Esophagus (tissue), 2 donors: ENCODE measurements around the gene ROPN1L. TPM values are rescaled to one million over a fixed set of nuclear protein-coding genes. Genes with fewer than 3 reads are reported as not detected.

Experiments used
- H3K27ac ChIP-seq, 2 donors: one replicate each; pipeline ENCODE4 v1.5.1; 2013; ENCODE audit warnings: low read depth in 2 of 2, mild to moderate bottlenecking in 2 of 2, inconsistent platforms in 1 of 2, low read length in 1 of 2, moderate library complexity in 1 of 2
- H3K27me3 ChIP-seq, 2 donors: one replicate each; pipeline ENCODE4 v1.6.1; 2013; ENCODE audit warnings: low read length in 2 of 2, control low read depth in 1 of 2, mild to moderate bottlenecking in 1 of 2; ENCODE audit not compliant: insufficient read depth in 2 of 2, control insufficient read depth in 1 of 2
- H3K36me3 ChIP-seq, 2 donors: one replicate each; pipeline ENCODE4 v1.6.1; 2013; ENCODE audit warnings: low read length in 1 of 2; ENCODE audit not compliant: control insufficient read depth in 2 of 2, insufficient read depth in 2 of 2
- H3K4me1 ChIP-seq, 2 donors: one replicate each; pipeline ENCODE4 v1.6.1; 2013; ENCODE audit warnings: low read length in 1 of 2; ENCODE audit not compliant: control insufficient read depth in 2 of 2, insufficient read depth in 2 of 2
- H3K4me3 ChIP-seq, 2 donors: one replicate each; pipeline ENCODE4 v1.5.1; 2013; ENCODE audit warnings: low read length in 2 of 2, mild to moderate bottlenecking in 2 of 2, low read depth in 1 of 2, moderate library complexity in 1 of 2
- H3K9me3 ChIP-seq, 2 donors: one replicate each; pipeline ENCODE4 v1.6.1; 2013; ENCODE audit warnings: mild to moderate bottlenecking in 2 of 2, low read depth in 1 of 2, low read length in 1 of 2, moderate library complexity in 1 of 2; ENCODE audit not compliant: control insufficient read depth in 2 of 2, insufficient read depth in 1 of 2
- WGBS, 2 donors: extraction: QIAGEN DNeasy Blood & Tissue Kit; methylation state at CpG; one replicate each; pipeline ENCODE4 v1.1.7; 2013; 5-methylcytosine and 5-hydroxymethylcytosine counted together
- polyA plus RNA-seq, 2 donors: library from polyadenylated mRNA; stranded (reverse); fragments of 200-250 nt; gene quantifications; one replicate each; pipeline ENCODE4 v1.2.3, GENCODE V29; 2013
- donor health status: healthy with polysubstance abuse.
- donor health status: Bipolar disorder and iron deficiency.

The ROPN1L gene
- polyA plus RNA-seq, 2 donors, result 0.11 to 0.16 TPM

- WGBS, 2 donors, result 83 to 88% methylated on average over 3 of the region's 3 CpGs
- no peaks in the 10 kb centered on the region for H3K27me3 ChIP-seq
- H3K27ac ChIP-seq, result no peak overlapping the region
- H3K4me3 ChIP-seq, result no peak overlapping the region
- no peaks in the 10 kb centered on the region for H3K4me1 ChIP-seq
- H3K9me3 ChIP-seq, result no peaks in the 10 kb centered on the region
- peaks cover 19 to 21% of the 10 kb centered on the region in 2 donors for H3K36me3 ChIP-seq
These were observed 35.0 kb upstream of the ROPN1L start for GRCh38 chr5:10406651-10407050.

GRCh38 chr5:10409504-10409903, 32.2 kb upstream of the ROPN1L start:
- no peaks in the 10 kb centered on the region for H3K9me3 ChIP-seq
- no peak overlapping the region for H3K27ac ChIP-seq
- no peaks in the 10 kb centered on the region for H3K4me1 ChIP-seq
- peaks cover 19 to 30% of the 10 kb centered on the region in 2 donors for H3K36me3 ChIP-seq
- no peak overlapping the region for H3K4me3 ChIP-seq
- H3K27me3 ChIP-seq, result no peaks in the 10 kb centered on the region
- 82 to 90% methylated on average over 1 of the region's 1 CpG for WGBS, 2 donors

DNA sequence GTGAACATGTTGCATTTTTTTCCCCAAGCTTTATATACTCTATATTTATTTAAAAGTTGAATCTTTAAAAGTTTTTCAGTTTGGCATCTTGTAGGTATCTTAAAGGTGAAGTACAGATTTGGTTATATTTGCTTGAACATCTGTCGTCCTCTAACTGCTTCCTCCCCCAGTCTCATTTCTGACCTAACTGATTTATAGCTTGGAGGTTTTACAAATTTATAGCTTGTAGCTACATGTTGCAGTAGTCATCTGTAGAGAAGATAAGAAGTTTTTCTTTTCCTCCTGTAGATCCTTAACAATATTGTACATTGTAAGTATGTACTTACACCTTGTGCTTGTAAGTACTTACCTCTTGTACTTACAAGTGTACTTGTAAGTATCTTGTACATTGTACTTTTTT, 31.0 kb upstream of the ROPN1L start:
- 78 to 86% methylated on average over 1 of the region's 1 CpG for WGBS, 2 donors
- no peaks in the 10 kb centered on the region for H3K27me3 ChIP-seq
- H3K4me3 ChIP-seq, result no peak overlapping the region
- no peaks in the 10 kb centered on the region for H3K4me1 ChIP-seq
- H3K9me3 ChIP-seq, result no peaks in the 10 kb centered on the region
- no peak overlapping the region for H3K27ac ChIP-seq
- peaks cover 22 to 31% of the 10 kb centered on the region in 2 donors for H3K36me3 ChIP-seq

- no peaks in the 10 kb centered on the region for H3K4me1 ChIP-seq
- H3K36me3 ChIP-seq, result peaks cover 18 to 27% of the 10 kb centered on the region in 2 donors
- H3K4me3 ChIP-seq, result no peak overlapping the region
- no peak overlapping the region for H3K27ac ChIP-seq
- no peaks in the 10 kb centered on the region for H3K9me3 ChIP-seq
- 95 to 96% methylated on average over 5 of the region's 5 CpGs for WGBS, 2 donors
- no peaks in the 10 kb centered on the region for H3K27me3 ChIP-seq
These were observed 30.3 kb upstream of the ROPN1L start for GRCh38 chr5:10411336-10411735.

GRCh38 chr5:10416868-10417267, 24.8 kb upstream of the ROPN1L start:
- Histone ChIP-seq H3K27me3 (no peaks in the 10 kb centered on the region), H3K27ac (no peak overlapping the region), H3K9me3 (no peaks in the 10 kb centered on the region), H3K36me3 (peaks cover 14 to 40% of the 10 kb centered on the region in 2 donors), H3K4me1 (no peaks in the 10 kb centered on the region), H3K4me3 (no peak overlapping the region)
- 86 to 96% methylated on average over 3 of the region's 3 CpGs for whole genome bisulfite sequencing, 2 donors

- Histone ChIP-seq H3K4me1 (no peaks in the 10 kb centered on the region), H3K36me3 (peaks cover 14 to 30% of the 10 kb centered on the region in 2 donors), H3K4me3 (no peak overlapping the region), H3K27me3 (no peaks in the 10 kb centered on the region), H3K9me3 (no peaks in the 10 kb centered on the region), H3K27ac (no peak overlapping the region)
- WGBS, 2 donors, result 92% methylated on average over 4 of the region's 4 CpGs
These were observed 22.9 kb upstream of the ROPN1L start for GRCh38 chr5:10418654-10419345.

GRCh38 chr5:10420468-10420867, 21.2 kb upstream of the ROPN1L start:
- H3K36me3 ChIP-seq, result peaks cover 15 to 28% of the 10 kb centered on the region in 2 donors
- H3K4me3 ChIP-seq, result no peak overlapping the region
- WGBS, 2 donors, result 85 to 93% methylated on average over 2 of the region's 2 CpGs
- no peaks in the 10 kb centered on the region for H3K4me1 ChIP-seq
- no peak overlapping the region for H3K27ac ChIP-seq
- no peaks in the 10 kb centered on the region for H3K27me3 ChIP-seq
- H3K9me3 ChIP-seq, result no peaks in the 10 kb centered on the region

DNA sequence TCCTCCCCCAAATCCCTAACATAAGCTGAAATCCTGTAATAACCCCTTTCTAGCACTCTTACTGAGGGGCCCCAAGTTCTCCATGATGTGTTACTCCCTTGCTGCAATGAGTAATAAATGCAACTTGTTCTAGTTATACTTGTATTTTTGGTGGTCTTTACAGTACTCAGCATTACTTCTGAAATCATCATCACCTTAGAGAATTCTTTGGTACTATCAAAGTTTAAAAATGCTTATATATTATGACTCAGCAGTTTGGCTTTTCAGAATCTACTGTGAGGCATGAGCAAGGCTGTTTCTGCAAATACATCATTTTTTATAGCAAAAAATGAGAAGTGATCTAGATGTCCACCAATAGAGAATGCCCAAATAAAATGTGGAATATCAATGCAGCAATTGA, 20.7 kb upstream of the ROPN1L start:
- H3K27ac ChIP-seq, result no peak overlapping the region
- no peak overlapping the region for H3K4me3 ChIP-seq
- no peaks in the 10 kb centered on the region for H3K4me1 ChIP-seq
- H3K9me3 ChIP-seq, result no peaks in the 10 kb centered on the region
- H3K36me3 ChIP-seq, result peaks cover 15 to 27% of the 10 kb centered on the region in 2 donors
- H3K27me3 ChIP-seq, result no peaks in the 10 kb centered on the region

GRCh38 chr5:10421896-10422691, 19.6 kb upstream of the ROPN1L start:
- Histone ChIP-seq H3K36me3 (peaks cover 21 to 24% of the 10 kb centered on the region in 2 donors), H3K27me3 (no peaks in the 10 kb centered on the region), H3K9me3 (no peaks in the 10 kb centered on the region), H3K27ac (no peak overlapping the region), H3K4me1 (no peaks in the 10 kb centered on the region), H3K4me3 (no peak overlapping the region)
- WGBS, 2 donors, result 81% methylated on average over 12 of the region's 12 CpGs
